ENCODE results near the gene MPL. TPM values are rescaled to one million over a fixed set of nuclear protein-coding genes. Genes with fewer than 3 reads are reported as not detected.

Gene MPL
- total and polyA plus RNA-seq, 8 donors, result not detected

DNA sequence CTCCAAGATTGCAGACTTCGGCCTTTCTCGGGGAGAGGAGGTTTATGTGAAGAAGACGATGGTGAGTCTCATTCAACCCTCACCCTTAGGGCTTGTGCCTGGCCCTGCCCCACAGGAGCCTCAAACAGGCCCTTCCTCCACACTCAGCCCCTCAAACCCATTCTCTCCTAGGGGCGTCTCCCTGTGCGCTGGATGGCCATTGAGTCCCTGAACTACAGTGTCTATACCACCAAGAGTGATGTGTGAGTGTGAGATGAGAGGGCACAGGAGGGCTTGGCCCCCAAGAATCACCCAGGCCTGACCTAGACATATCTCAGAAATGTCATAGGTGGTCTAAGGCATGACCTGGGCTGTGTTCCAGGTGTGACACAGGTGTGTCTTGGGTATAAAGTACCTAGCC lies 18.3 kb upstream of the MPL start:
- DNase-seq, result no peak
- TF ChIP-seq POLR2AphosphoS5 (IDR thresholded peaks at IDR 0.05) (no peak), CTCF (IDR thresholded peaks at IDR 0.05) (no peak), POLR2A (IDR thresholded peaks at IDR 0.05) (no peak), EP300 (IDR thresholded peaks at IDR 0.05) (no peak)
- H3K27me3 ChIP-seq, result no peaks in the 10 kb centered on the region
- 88 to 97% (median 94%) methylated on average over 5 of the region's 5 CpGs for WGBS, 5 donors
- H3K27ac ChIP-seq, result no peak overlapping the region
- H3K9me3 ChIP-seq, result no peaks in the 10 kb centered on the region
- H3K4me3 ChIP-seq, result no peak overlapping the region
- H3K4me1 ChIP-seq, result no peaks in the 10 kb centered on the region
- H3K36me3 ChIP-seq, result peaks cover 0 to 4% (median 0%) of the 10 kb centered on the region in 4 donors
- intact Hi-C loops (cut with DNase I; ENCODE audit: low total_unique reads), result no loop called here

DNA sequence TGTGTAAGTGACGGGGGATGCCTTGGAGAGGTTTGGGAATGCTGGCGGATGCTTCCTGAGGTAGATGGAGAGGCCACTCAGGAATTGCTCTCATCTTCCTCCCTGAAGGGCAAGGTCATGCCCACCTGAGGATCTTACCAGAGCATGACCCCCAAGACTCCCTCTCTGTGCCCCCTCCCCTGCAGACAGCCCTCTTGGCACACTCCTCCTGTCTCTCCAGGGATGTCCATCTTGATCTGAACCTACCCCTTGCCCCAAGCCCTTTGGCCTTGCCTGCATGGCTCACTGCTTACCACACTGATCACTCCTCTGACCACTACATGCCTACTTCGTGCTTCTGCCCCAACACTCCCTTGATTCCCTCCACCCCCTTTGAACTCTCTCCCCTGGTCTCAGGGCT lies 17.9 kb upstream of the MPL start:
- Histone ChIP-seq H3K36me3 (peaks cover 0 to 4% (median 0%) of the 10 kb centered on the region in 4 donors), H3K27me3 (no peaks in the 10 kb centered on the region), H3K4me3 (no peak overlapping the region), H3K9me3 (peaks cover 0 to 3% (median 1%) of the 10 kb centered on the region in 4 donors), H3K27ac (no peak overlapping the region), H3K4me1 (no peaks in the 10 kb centered on the region)
- intact Hi-C loops (cut with DNase I; ENCODE audit: low total_unique reads), result no loop called here
- 64 to 97% (median 86%) methylated on average over 2 to 3 of the region's 3 CpGs for WGBS, 5 donors
- no peak for TF ChIP-seq CTCF (IDR thresholded peaks at IDR 0.05)
- TF ChIP-seq POLR2AphosphoS5 (IDR thresholded peaks at IDR 0.05), result no peak
- TF ChIP-seq POLR2A (IDR thresholded peaks at IDR 0.05), result no peak
- no peak for TF ChIP-seq EP300 (IDR thresholded peaks at IDR 0.05)
- DNase-seq, result no peak

DNA sequence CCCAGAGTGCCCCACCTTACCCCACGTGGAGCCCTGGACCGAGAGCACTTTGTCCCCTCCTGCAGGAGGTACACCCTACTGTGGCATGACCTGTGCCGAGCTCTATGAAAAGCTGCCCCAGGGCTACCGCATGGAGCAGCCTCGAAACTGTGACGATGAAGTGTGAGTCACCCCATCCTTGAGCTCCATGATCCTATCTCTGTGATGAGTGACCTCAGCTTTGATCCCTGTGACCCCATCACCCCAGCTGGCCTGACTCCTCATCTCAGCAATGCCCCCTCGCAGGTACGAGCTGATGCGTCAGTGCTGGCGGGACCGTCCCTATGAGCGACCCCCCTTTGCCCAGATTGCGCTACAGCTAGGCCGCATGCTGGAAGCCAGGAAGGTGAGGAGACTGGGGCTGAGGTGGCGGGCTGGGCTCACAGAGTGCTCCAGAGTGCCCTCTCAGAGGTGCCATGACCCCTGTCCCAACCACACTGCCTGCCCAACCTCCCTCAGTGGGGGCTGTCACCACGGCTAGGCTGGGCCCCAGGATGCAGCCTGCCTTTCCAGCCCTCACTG lies 16.2 kb upstream of the MPL start:
- DNase-seq, result no peak
- 88 to 95% (median 93%) methylated on average over 9 to 16 of the region's 16 CpGs for WGBS, 5 donors
- Histone ChIP-seq H3K36me3 (peaks cover 0 to 4% (median 0%) of the 10 kb centered on the region in 4 donors), H3K9me3 (peaks cover 0 to 18% (median 7%) of the 10 kb centered on the region in 4 donors), H3K27me3 (no peaks in the 10 kb centered on the region), H3K4me3 (no peak overlapping the region), H3K27ac (no peak overlapping the region), H3K4me1 (no peaks in the 10 kb centered on the region)
- no peak for TF ChIP-seq POLR2AphosphoS5 (IDR thresholded peaks at IDR 0.05)
- no peak for TF ChIP-seq CTCF (IDR thresholded peaks at IDR 0.05)
- TF ChIP-seq POLR2A (IDR thresholded peaks at IDR 0.05), result no peak
- no peak for TF ChIP-seq EP300 (IDR thresholded peaks at IDR 0.05)
- intact Hi-C loops (cut with DNase I; ENCODE audit: low total_unique reads), result no loop called here

- DNase-seq, result no peak
- intact Hi-C loops (cut with DNase I; ENCODE audit: low total_unique reads), result no loop called here
- peaks cover 0 to 20% (median 7%) of the 10 kb centered on the region in 4 donors for H3K9me3 ChIP-seq
- H3K4me3 ChIP-seq, result no peak overlapping the region
- no peaks in the 10 kb centered on the region for H3K4me1 ChIP-seq
- TF ChIP-seq POLR2A (IDR thresholded peaks at IDR 0.05), result no peak
- no peak for TF ChIP-seq CTCF (IDR thresholded peaks at IDR 0.05)
- no peak for TF ChIP-seq EP300 (IDR thresholded peaks at IDR 0.05)
- TF ChIP-seq POLR2AphosphoS5 (IDR thresholded peaks at IDR 0.05), result no peak
- no peaks in the 10 kb centered on the region for H3K27me3 ChIP-seq
- peaks cover 0 to 4% (median 0%) of the 10 kb centered on the region in 4 donors for H3K36me3 ChIP-seq
- WGBS, 5 donors, result 88 to 96% (median 92%) methylated on average over 4 to 5 of the region's 5 CpGs
- no peak overlapping the region for H3K27ac ChIP-seq
These were observed 15.1 kb upstream of the MPL start for GRCh38 chr1:43322506-43322905.
